GM19099 (cell line): ENCODE results near the gene ZNF620.
A peak's percentile ranks its signal among the peaks of the same experiment; 100 is the strongest.

ENCODE experiments used
- POLR2A ChIP-seq: IDR thresholded peaks from 3 replicates; pipeline ENCODE4 v1.6.1; 2011; ENCODE audit warnings: low read depth; ENCODE audit not compliant: insufficient read length; ENCODE audit errors: extremely low read depth

ZNF620 gene

GRCh38 chr3:40494698-40495097 is 11.1 kb upstream of the ZNF620 start:
- no peak for TF ChIP-seq POLR2A

- TF ChIP-seq POLR2A: no peak
These were observed 8.6 kb upstream of the ZNF620 start for GRCh38 chr3:40497288-40497687.

- TF ChIP-seq POLR2A: no peak
These were observed 5.9 kb upstream of the ZNF620 start for GRCh38 chr3:40499952-40500351.

GRCh38 chr3:40502034-40502433 is 3.8 kb upstream of the ZNF620 start:
- no peak for TF ChIP-seq POLR2A

- TF ChIP-seq POLR2A: no peak
These were observed 1.0 kb upstream of the ZNF620 start for GRCh38 chr3:40504636-40505430.

DNA sequence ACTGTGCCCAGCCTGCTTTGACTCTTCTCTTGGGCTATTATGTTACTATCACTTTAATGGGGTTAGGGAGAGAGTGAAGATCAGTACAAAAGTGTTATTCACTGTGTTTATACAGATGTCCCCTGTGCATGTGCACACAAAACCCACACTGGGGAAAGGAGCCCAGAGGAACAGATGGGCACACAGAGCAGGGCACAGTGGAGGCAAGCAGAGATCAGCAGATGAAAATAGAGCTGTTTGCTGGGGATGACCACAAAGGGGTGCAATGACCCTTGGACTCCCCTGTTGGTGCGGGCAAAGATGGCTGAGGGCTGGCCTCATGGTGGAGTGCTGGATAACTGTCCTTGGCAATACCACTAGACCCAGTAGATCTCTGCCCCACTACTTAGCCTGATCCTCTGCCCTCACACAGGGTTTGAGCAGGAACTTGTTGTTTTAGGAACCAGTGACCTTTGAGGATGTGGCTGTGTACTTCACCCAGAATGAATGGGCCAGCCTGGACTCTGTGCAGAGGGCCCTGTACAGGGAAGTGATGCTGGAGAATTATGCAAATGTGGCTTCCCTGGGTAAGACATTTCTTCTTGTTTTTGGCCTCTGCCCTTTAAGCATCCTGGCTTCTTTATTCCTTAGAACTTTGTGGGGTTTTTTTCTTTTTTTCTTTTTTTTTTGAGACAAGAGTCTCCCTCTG is 5.3 kb downstream of the ZNF620 start:
- no peak for TF ChIP-seq POLR2A

DNA sequence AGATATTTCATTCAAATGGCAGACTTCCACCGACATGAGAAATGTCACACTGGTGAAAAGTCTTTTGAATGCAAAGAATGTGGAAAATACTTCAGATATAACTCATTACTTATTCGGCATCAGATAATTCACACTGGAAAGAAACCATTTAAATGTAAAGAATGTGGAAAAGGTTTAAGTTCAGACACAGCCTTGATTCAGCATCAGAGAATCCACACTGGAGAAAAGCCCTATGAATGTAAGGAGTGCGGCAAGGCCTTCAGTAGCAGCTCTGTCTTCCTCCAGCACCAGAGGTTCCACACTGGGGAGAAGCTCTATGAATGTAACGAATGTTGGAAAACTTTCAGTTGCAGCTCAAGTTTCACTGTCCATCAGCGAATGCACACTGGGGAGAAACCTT is 10.4 kb downstream of the ZNF620 start:
- TF ChIP-seq POLR2A: no peak

DNA sequence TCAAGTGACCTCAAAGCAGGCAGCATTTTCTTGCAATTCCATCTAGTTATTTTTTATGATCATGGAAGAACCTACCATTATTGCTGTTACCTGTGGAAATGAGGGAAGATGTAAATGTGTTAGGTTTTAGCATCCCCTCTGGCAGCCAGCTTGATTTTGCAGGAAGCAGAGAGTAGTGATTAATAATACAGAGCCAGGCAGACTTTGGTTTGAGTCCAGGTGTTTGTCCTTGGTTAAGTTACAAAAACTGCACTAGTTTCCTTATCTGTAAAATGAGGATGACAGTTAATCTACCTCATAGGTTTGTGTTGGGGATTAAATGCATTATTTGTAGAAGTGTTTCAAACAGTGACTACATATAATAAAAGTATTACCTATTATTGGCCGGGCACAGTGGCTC is 12.2 kb downstream of the ZNF620 start:
- TF ChIP-seq POLR2A: no peak

DNA sequence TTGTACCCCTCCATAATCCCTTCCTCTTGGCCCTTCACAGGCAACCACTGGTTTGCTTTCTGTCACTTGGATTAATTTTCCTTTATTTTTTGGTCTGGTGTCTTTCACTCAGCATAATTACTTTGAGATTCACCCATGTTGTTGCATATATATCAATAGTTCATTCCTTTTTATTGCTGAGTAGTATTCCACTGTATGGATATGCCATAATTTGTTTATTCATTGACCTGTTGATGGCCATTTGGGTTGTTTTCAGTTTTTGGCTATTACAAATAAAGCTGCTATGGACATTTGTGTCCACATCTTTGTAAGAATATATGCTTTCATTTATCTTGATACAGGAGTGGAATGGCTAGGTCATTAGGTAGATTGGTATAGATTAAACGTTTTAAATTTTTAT is 13.0 kb downstream of the ZNF620 start:
- no peak for TF ChIP-seq POLR2A

DNA sequence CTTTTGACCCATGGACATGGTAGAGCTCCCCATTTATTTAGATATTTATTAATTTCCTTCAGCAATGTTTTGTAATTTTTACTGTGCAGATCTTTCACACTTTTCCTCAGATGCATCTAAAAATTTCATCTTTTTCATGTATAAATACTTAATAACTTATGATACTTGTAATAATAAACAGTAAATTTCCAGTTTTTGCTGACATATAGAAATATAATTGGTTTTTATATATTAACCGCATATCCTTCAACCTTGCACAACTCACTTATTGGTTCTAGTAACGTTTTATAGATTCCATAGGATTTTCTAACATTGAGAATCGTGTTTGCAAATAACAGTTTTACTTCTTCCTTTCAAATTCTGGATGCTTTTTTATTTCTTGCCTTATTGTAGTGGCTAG is 15.4 kb downstream of the ZNF620 start:
- no peak for TF ChIP-seq POLR2A

GRCh38 chr3:40523781-40524180 is 17.9 kb downstream of the ZNF620 start:
- no peak for TF ChIP-seq POLR2A

DNA sequence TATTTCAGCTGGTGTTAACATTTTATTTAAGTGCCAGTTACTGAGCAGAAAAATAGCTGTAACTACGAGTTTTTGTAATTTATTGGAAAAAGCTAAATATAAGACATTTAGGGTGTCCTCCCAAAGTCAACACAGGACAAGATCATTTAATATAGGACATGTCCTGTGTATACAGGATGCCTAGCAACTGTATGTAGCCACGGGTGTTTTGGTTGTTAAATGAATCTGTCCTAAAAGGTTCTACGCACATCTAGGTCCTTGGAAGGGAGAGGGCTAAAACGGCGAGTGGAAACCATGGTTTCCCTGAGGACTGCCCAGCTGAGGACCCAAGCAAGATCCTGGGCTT is 18.4 kb downstream of the ZNF620 start:
- TF ChIP-seq POLR2A: no peak

DNA sequence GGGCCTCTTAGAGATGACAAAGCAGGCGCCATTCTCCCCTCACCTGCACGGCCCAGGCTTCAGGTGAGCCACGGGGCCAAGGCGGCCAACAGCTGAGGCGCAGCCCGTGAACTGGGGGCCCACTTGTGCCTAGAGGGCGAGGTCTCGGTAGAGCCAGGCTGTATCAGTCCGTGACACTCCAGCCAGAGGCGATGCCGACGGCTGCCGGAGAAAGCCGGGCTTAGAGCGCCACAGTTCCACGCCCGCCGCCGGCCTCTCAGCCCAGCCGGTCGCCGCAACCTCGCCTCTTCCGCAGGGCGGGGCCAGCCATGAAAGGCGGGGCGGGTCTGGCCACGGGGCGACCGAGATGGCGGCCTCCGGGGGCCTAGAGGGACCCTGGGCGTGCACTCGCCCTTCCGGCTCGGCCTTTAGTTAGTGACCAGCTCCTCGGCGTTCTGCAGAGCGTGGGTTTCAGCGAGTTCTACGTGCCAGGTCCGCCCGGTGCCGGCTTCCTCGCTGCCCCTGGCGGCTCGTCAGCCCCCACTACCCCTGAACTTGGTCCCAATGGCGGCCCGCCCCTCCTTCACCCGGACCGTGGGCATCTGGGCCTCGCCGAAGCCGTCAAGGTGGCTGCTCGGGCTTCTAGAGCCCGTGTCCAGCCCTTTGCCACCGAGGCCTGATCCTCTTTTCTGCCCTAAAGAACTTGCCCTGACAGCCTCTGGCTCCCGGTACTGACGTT is 18.9 kb downstream of the ZNF620 start, which contains the start of gene ZNF621:
TSS of gene ZNF621 (plus strand) at position 393 of the 718 bp plus-strand sequence. CDS start 881 bp downstream, outside the sequence.
- TF ChIP-seq POLR2A: peak; percentile 95

- TF ChIP-seq POLR2A: no peak
These were observed 22.6 kb downstream of the ZNF620 start for GRCh38 chr3:40528426-40528825.

GRCh38 chr3:40532252-40532651 is 26.4 kb downstream of the ZNF620 start:
- TF ChIP-seq POLR2A: no peak

DNA sequence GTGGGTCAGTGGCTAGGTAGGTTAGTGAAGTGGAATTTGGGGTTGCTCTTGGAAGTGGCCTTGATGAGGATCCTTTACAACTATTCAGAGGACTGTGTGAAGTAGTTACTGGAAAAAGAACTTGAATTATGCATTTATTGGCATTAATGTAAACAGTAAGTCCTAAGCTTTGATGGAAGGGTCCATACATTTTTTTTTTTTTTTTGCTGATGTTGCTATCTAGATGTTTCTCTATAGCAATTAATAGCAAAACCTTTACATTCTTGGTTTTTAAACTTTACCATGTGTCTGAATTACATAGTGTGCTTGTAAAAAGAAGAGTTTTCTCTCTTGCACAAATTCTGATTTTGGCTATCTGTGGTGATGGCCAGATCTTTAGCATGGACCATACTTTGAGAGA is 28.4 kb downstream of the ZNF620 start:
- TF ChIP-seq POLR2A: no peak
